Stomach smooth muscle (tissue), 2 donors: ENCODE data around the gene TMEM86B.

Experiments used
- H3K27ac ChIP-seq: one replicate; pipeline ENCODE4 v1.7.0; 2013; ENCODE audit warnings: mild to moderate bottlenecking, low read length, inconsistent platforms
- H3K27me3 ChIP-seq, 2 donors: one replicate each; pipeline ENCODE4 v1.7.0; 2013; ENCODE audit warnings: low read length in 2 of 2; ENCODE audit not compliant: insufficient read depth in 2 of 2, control insufficient read depth in 1 of 2
- H3K36me3 ChIP-seq, 2 donors: one replicate each; pipeline ENCODE4 v1.7.0; 2013; ENCODE audit warnings: low read length in 2 of 2; ENCODE audit not compliant: control insufficient read depth in 2 of 2, insufficient read depth in 2 of 2
- H3K4me1 ChIP-seq: one replicate; pipeline ENCODE4 v1.7.0; 2013; ENCODE audit warnings: low read length; ENCODE audit not compliant: control insufficient read depth, insufficient read depth
- H3K4me3 ChIP-seq, 2 donors: one replicate each; pipeline ENCODE4 v1.7.0; 2013; ENCODE audit warnings: low read length in 2 of 2
- H3K9ac ChIP-seq, 2 donors: one replicate each; pipeline ENCODE4 v1.7.0; 2013; ENCODE audit warnings: low read length in 2 of 2, mild to moderate bottlenecking in 1 of 2
- H3K9me3 ChIP-seq, 2 donors: one replicate each; pipeline ENCODE4 v1.7.0; 2013; ENCODE audit warnings: low read length in 2 of 2; ENCODE audit not compliant: control insufficient read depth in 2 of 2
- donor health status: healthy.
- donor health status: Pancreatic carcinoma.

The TMEM86B gene

DNA sequence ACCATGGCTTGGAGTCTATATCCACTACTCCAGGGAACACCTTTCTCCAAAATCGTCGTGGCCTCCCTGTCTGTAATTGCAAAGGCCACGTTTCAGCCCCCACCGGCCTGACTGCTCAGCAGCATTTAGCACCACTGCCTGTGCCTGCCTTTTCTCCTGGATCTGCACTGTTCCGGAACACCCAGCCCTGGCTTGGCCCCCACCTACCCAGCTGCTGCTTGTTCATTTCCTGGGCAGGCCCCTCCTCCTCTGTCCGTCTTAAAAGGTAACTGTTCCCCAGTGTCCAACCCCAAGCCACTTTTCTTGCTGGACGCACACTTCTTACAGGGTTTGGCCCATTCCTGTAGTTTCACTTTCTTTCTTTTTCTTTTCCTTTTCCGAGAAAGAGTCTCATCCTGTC is 39.9 kb downstream of the TMEM86B start:
- Histone ChIP-seq H3K9ac (no peak overlapping the region), H3K27me3 (peaks cover 9 to 16% of the 10 kb centered on the region in 2 donors), H3K36me3 (no peaks in the 10 kb centered on the region), H3K4me3 (no peak overlapping the region), H3K9me3 (no peaks in the 10 kb centered on the region), H3K4me1 (no peaks in the 10 kb centered on the region), H3K27ac (no peak overlapping the region)

DNA sequence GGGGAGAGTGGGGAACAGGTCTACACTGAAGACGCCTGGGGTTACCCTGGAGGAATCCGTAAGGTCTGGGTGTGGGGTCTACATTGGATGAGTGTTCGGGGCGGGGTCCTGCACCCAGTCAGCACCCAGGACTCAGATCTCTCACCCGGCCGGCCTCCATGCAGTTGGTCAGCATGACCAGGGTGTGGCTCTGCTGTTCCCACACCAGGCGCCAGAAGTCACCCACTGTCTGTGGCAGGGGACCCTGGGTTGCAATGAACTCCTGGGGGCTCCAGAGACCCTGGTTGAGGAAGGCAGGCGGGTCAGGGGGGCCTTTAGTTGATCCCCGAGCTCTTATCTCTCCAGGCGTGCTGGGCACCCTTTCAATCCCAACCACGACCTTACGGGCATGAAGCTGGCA is 42.5 kb downstream of the TMEM86B start:
- no peak overlapping the region for H3K9ac ChIP-seq
- peaks cover 26% of the 10 kb centered on the region in 2 donors for H3K27me3 ChIP-seq
- H3K36me3 ChIP-seq: no peaks in the 10 kb centered on the region
- no peaks in the 10 kb centered on the region for H3K9me3 ChIP-seq
- H3K4me3 ChIP-seq: no peak overlapping the region
- H3K4me1 ChIP-seq: no peaks in the 10 kb centered on the region
- H3K27ac ChIP-seq: no peak overlapping the region

DNA sequence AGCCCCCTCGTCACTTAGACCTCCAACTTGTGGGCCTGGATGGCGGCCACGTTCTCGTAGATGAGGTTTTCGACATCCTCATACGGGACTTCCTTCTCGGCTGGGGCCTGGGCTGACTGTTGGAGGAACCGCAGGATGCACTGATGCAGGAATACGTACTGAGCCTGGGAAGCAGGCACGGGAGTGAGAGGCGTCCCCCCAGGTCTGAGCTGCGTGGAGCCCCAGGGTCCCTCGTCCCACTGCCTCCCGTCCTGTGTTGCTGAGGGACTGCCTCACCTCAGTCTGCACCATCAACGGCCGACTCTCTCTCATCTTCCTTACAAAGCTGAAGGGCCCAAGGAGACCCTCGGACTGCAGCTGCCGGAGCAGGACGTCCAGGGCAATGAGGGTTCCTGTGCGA is 46.8 kb downstream of the TMEM86B start:
- Histone ChIP-seq H3K4me1 (peaks cover 10% of the 10 kb centered on the region), H3K9me3 (no peaks in the 10 kb centered on the region), H3K9ac (no peak overlapping the region), H3K4me3 (no peak overlapping the region), H3K36me3 (no peaks in the 10 kb centered on the region), H3K27ac (no peak overlapping the region), H3K27me3 (peaks cover 62 to 69% of the 10 kb centered on the region in 2 donors)

DNA sequence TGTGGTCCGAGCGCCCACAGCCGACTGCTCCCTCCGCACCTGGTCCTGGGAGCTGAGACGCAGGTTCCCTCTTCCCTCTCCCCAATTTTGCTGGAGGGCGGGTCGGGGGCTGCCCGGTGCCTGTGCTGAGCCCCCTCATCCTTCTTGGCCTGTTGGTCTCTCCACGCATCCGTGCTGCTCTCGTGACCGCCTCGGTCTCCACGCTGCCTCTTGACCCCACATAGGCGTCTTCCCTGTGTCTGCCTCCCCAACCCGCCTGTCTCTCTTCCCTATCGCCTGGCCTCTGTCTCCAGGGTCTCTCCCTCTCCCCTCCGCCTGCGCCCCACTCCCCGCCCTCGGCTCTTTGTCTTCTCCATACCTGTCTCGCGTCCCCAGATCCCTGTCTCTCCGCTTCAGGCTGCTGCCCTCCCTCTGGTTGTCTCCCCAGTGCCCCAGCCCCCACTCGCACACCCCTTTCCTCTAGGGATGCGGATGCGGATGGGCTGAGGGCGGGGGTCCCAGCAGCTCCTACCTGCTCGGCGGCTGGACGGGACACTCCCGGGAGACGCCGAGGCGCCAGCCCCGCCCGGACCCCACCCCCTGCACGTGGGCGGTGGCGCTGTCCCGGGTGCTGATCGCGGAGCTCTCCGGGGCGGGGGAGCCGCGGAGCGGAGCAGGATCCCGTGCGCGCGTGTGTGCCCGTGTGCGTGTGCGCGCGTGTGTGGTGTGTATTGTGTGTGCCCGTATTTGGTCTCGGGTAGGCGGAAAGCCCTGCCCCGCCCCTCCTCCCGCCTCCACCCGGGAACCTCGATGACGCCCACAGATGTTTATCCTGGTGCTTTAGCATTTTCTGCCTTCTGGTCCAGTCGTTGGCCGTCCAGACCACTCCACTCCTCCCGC is 48.7 kb downstream of the TMEM86B start, which contains the start of gene SYT5:
SYT5 (minus strand) TSS at position 684 of the 879 bp plus-strand sequence. CDS start 1,248 bp downstream, outside the sequence.
- peaks cover 10% of the 10 kb centered on the region for H3K4me1 ChIP-seq
- no peaks in the 10 kb centered on the region for H3K9me3 ChIP-seq
- no peaks in the 10 kb centered on the region for H3K36me3 ChIP-seq
- no peak within 1 kb of the TSS for H3K27ac ChIP-seq
- H3K4me3 ChIP-seq: peak within 1 kb of the TSS; percentile 66 to 67
- peaks cover 70 to 79% of the 10 kb centered on the region in 2 donors for H3K27me3 ChIP-seq
- H3K9ac ChIP-seq: no peak within 1 kb of the TSS

DNA sequence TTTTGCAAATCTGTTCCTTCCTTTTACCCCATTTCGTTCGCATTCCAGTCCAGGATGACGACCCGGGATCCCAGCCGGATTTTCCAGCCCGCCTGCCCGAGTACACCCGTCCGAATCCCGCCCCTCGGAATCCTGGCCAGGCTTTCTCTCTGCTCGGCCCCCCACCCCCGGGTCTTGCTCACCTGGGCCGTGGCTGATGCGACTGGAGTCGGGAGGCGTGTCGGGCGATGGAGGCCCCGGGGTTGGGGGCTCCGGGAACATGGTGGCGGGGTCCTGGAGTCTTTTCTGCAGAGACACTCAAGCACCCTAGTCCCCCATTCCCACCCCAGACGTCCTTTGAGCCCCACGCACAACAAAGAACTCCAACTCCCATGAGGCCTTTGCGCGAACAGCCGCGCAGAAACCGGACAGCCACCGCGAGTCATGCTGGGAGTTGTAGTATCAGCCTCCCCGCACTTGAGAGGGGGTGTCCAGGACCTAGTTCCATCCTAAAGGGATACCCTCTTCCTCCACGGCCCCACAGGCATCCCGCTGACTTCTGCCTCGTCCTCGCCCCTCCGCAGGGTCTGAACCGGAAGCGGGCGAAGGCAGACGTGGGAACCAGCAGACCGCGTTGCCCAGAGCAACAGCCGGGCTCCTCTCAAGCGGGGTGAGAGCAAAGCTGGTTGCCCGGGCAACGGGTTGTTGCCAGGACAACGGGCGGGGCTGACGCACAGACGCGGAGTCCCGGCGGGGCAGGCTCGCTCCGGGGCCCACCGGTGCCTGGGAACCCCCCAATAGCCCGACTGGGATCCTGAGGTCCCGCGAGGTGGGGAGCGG is 49.6 kb downstream of the TMEM86B start:
- H3K4me1 ChIP-seq: peaks cover 10% of the 10 kb centered on the region
- H3K9ac ChIP-seq: no peak overlapping the region
- H3K27me3 ChIP-seq: peaks cover 77 to 87% of the 10 kb centered on the region in 2 donors
- no peak overlapping the region for H3K27ac ChIP-seq
- peak overlapping the region; percentile 66 to 67 for H3K4me3 ChIP-seq
- no peaks in the 10 kb centered on the region for H3K9me3 ChIP-seq
- H3K36me3 ChIP-seq: no peaks in the 10 kb centered on the region
